Measurements from ENCODE around the gene RPS6KA5.
A peak's percentile ranks its signal among the peaks of the same experiment; 100 is the strongest.
"Not testable (repeated sequence)": the region's sequence is repeated elsewhere in the genome, so short reads cannot be mapped to it uniquely, and the experiment has no call there.

Gene RPS6KA5

DNA sequence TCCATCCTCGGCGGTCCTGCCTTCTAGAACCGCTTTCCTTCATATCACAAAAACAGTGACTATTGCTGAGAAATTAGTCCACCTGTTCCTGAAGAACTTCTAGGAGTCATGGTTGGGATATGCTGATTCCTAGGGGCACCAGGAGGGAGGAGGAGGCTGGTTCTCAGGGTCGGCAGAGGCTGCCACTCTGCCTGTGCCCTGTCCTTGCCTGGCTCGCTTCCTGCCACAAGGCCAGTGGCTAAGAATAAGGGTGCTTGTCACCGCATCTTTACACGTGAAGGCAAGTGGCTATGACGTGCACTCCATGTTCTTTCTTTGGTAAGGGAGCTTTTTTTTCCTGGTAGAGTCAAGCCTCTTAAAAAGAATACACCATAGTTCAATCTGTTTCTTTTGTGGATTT lies 34.7 kb upstream of the RPS6KA5 start:
- Histone ChIP-seq H3K4me3 (ENCODE audit: low read depth in 1 of 2, low read length in 1 of 2) (no peak overlapping the region), H3K27me3 (no peaks in the 10 kb centered on the region), H3K9me3 (no peaks in the 10 kb centered on the region), H3K27ac (no peak overlapping the region), H3K36me3 (no peaks in the 10 kb centered on the region), H3K4me1 (ENCODE audit: control insufficient read depth in 1 of 2, insufficient read depth in 1 of 2, low read depth in 1 of 2, low read length in 1 of 2) (peaks cover under 1 to 3% of the 10 kb centered on the region in 2 experiments)
- TF ChIP-seq, protein P1, sequence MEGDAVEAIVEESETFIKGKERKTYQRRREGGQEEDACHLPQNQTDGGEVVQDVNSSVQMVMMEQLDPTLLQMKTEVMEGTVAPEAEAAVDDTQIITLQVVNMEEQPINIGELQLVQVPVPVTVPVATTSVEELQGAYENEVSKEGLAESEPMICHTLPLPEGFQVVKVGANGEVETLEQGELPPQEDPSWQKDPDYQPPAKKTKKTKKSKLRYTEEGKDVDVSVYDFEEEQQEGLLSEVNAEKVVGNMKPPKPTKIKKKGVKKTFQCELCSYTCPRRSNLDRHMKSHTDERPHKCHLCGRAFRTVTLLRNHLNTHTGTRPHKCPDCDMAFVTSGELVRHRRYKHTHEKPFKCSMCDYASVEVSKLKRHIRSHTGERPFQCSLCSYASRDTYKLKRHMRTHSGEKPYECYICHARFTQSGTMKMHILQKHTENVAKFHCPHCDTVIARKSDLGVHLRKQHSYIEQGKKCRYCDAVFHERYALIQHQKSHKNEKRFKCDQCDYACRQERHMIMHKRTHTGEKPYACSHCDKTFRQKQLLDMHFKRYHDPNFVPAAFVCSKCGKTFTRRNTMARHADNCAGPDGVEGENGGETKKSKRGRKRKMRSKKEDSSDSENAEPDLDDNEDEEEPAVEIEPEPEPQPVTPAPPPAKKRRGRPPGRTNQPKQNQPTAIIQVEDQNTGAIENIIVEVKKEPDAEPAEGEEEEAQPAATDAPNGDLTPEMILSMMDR (IDR thresholded peaks at IDR 0.05) = no peak

DNA sequence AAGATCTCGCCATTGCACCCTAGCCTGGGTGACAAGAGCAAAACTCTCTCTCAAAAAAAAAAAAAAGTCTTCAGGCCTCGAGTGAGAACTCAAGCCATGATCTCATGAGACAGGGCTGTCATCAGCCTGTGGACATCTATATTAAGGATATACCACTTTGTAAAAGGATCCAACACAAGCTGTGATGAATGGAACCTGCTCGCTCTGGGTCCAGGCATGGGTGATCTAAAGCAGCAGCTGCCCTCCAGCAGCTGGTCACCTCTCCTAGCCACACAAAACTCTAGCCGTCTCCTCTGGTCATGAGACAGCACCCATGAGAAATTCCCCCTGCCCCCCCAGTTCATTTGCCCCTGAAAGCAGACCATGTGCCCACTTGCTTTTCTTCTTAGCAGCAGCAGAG lies 34.3 kb upstream of the RPS6KA5 start:
- H3K4me3 ChIP-seq (ENCODE audit: low read depth in 1 of 2, low read length in 1 of 2) = no peak overlapping the region
- H3K27me3 ChIP-seq = no peaks in the 10 kb centered on the region
- H3K36me3 ChIP-seq = no peaks in the 10 kb centered on the region
- TF ChIP-seq, protein P1 (IDR thresholded peaks at IDR 0.05) = no peak
- peaks cover 5 to 7% of the 10 kb centered on the region in 2 experiments for H3K4me1 ChIP-seq (ENCODE audit: control insufficient read depth in 1 of 2, insufficient read depth in 1 of 2, low read depth in 1 of 2, low read length in 1 of 2)
- H3K27ac ChIP-seq = no peak overlapping the region
- H3K9me3 ChIP-seq = no peaks in the 10 kb centered on the region

- H3K36me3 ChIP-seq; H3K27ac ChIP-seq; H3K9me3 ChIP-seq; H3K4me3 ChIP-seq (ENCODE audit: low read depth in 1 of 2, low read length in 1 of 2); H3K27me3 ChIP-seq: not testable (repeated sequence)
- peaks cover 11 to 15% of the 10 kb centered on the region in 2 experiments for H3K4me1 ChIP-seq (ENCODE audit: control insufficient read depth in 1 of 2, insufficient read depth in 1 of 2, low read depth in 1 of 2, low read length in 1 of 2)
These were observed 33.5 kb upstream of the RPS6KA5 start for GRCh38 chr14:91093743-91094472.

DNA sequence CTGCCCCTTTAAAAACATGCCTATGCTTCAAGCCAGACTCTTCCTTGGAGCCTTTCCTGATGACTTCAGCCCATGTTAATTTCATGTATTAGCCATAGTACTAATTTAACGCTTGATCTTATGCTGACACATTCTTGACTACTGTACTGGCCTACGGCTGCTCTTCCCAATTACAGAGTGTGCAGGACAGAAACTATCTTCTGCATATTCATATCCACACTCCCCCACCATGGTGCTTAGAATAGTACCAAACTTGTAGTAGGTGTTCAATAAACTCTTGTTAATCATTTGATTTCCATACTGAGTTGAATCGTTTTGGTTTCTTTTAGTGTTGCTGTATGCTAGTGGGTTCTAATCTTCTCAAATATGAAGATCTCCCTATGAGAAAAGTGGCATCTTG lies 31.6 kb upstream of the RPS6KA5 start:
- TF ChIP-seq, protein P1 (IDR thresholded peaks at IDR 0.05) = no peak
- Histone ChIP-seq H3K27ac (no peak overlapping the region), H3K36me3 (no peaks in the 10 kb centered on the region), H3K4me1 (ENCODE audit: control insufficient read depth in 1 of 2, insufficient read depth in 1 of 2, low read depth in 1 of 2, low read length in 1 of 2) (peaks cover 30 to 33% of the 10 kb centered on the region in 2 experiments), H3K4me3 (ENCODE audit: low read depth in 1 of 2, low read length in 1 of 2) (no peak overlapping the region), H3K27me3 (no peaks in the 10 kb centered on the region), H3K9me3 (no peaks in the 10 kb centered on the region)

- no peaks in the 10 kb centered on the region for H3K9me3 ChIP-seq
- no peaks in the 10 kb centered on the region for H3K27me3 ChIP-seq
- no peak overlapping the region for H3K4me3 ChIP-seq (ENCODE audit: low read depth in 1 of 2, low read length in 1 of 2)
- H3K4me1 ChIP-seq (ENCODE audit: control insufficient read depth in 1 of 2, insufficient read depth in 1 of 2, low read depth in 1 of 2, low read length in 1 of 2) = peaks cover 43 to 46% of the 10 kb centered on the region in 2 experiments
- H3K36me3 ChIP-seq = no peaks in the 10 kb centered on the region
- TF ChIP-seq, protein P1 (IDR thresholded peaks at IDR 0.05) = no peak
- H3K27ac ChIP-seq = peak overlapping the region; percentile 60
These were observed 30.3 kb upstream of the RPS6KA5 start for GRCh38 chr14:91090743-91091142.

DNA sequence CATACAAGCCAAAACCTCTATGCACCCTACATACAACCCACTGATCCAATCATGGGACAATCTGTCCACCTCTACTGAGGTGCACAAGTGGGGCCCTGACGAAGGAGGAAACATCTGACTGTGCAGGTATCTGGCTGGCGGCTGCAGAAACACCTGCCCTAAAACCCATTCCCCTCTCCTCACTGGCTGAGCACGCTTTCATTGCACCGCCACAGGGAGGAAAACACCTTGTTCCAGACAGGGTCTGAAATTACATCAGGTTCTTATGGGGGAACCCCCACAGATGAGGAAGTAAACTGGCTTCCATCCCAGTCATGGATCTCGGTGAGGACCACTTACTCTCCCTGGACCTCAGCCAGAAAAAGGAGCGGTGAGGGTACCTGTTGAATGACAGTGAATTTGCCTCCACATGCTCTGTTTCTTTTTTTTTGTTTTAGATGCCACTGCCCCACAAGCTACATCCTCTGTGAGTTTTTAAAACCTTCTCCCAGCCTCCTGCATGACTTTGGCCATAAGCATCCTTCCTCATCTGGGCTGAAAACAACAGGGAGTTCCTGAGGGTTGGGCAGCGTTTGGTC lies 29.6 kb upstream of the RPS6KA5 start:
- no peak overlapping the region for H3K4me3 ChIP-seq (ENCODE audit: low read depth in 1 of 2, low read length in 1 of 2)
- TF ChIP-seq, protein P1 (IDR thresholded peaks at IDR 0.05) = no peak

More for the DNA sequence above, 29.6 kb upstream of the RPS6KA5 start:
- Histone ChIP-seq H3K9me3 (no peaks in the 10 kb centered on the region), H3K27ac (peak overlapping the region; percentile 60), H3K36me3 (no peaks in the 10 kb centered on the region), H3K4me1 (ENCODE audit: control insufficient read depth in 1 of 2, insufficient read depth in 1 of 2, low read depth in 1 of 2, low read length in 1 of 2) (peaks cover 43 to 48% of the 10 kb centered on the region in 2 experiments), H3K27me3 (no peaks in the 10 kb centered on the region)

All from neutrophil (primary cell).